ENCODE measurements around the gene NCDN. TPM values are rescaled to one million over a fixed set of nuclear protein-coding genes. Genes with fewer than 3 reads are reported as not detected.

Gene NCDN
- total and polyA plus RNA-seq, 2 of the 8 experiments (the other 6 are each of a cell fraction or from before 2014, with no cell fraction given), result 26.2 to 35.4 TPM

DNA sequence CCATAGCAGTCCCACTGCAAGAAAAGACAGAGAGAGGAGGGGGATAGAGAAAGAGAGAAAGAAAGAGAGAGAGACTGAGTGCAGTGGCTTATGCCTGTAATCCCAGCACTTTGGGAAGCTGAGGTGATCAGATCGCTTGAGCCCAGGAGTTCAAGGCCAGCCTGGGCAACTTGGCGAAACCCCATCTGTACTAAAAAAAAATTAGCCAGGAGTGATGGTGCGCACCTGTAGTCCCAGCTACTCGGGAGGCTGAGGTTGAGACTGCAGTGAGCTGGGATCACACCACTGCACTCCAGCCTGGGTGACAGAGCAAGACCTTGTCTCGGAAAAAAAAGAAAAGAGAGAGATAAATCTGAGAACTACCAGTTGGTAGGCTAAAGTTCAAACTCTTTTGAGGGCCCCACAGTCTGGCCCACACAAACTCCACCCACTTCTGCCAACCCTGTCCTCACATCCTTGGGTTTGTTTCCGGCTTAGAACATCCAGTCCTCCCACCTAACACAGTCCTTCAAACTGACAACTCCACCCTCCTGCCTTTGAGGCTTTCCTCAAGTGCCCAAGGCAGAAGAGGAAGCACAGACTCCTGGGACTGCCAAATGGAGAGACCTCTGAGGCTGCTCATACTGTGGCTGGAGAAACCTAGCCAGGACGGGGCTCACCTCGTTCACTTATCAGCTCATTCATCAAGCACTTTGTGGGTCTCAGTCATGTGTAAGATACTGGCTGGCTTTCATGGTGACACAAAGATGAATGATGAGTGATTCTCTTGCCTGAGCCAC is 35.6 kb downstream of the NCDN start:
- peaks cover 0 to 5% (median 2%) of the 10 kb centered on the region in 4 experiments; a peak in 2 of 7 replicates for H3K4me1 ChIP-seq (replicated peaks in 1 of 4; ENCODE audit: control insufficient read depth in 3 of 4, insufficient read depth in 4 of 4, low read length in 3 of 4)
- FAIRE-seq (no peak), DNase-seq (ENCODE audit: low read depth in 1 of 2, low spot score in 2 of 2) (no peak)
- POLR2A ChIA-PET (ENCODE audit: partially characterized antibody), result interaction anchor here (0.7 to 1.8 kb wide), 5 partner anchors 9 to 410 kb away, joined by 3 to 11 read pairs (median 4); no protein-coding TSS in a partner anchor
- H4K8ac ChIP-seq (ENCODE audit: extremely low read depth, insufficient read depth, low read length), result no peak overlapping the region
- H2BK20ac ChIP-seq (ENCODE audit: low read length), result no peak overlapping the region
- no peaks in the 10 kb centered on the region; the same call in 1 of the 2 replicates for H3K23me2 ChIP-seq (ENCODE audit: low read depth, low read length)
- H3K79me1 ChIP-seq (ENCODE audit: low read depth, low read length), result 0 out of 2 replicates have a peak, but pooled peaks cover 2% of the 10 kb centered on the region
- H2BK15ac ChIP-seq (ENCODE audit: low read length), result no peak overlapping the region
- H2AFZ ChIP-seq (ENCODE audit: low read length), result no peak overlapping the region
- no peaks in the 10 kb centered on the region for H3K79me2 ChIP-seq (ENCODE audit: control insufficient read depth in 1 of 2, insufficient read depth in 2 of 2, low read length in 2 of 2)
- no peaks in the 10 kb centered on the region for H3K27me3 ChIP-seq (replicated peaks in 1 of 4; ENCODE audit: control insufficient read depth in 3 of 4, extremely low read depth in 1 of 4, insufficient read depth in 3 of 4, low read length in 3 of 4)
- CTCF ChIA-PET (ENCODE audit: partially characterized antibody), result interaction anchor here (1.1 to 1.8 kb wide), 5 partner anchors 13 to 134 kb away, joined by 3 to 8 read pairs (median 5); no protein-coding TSS in a partner anchor
- no peak overlapping the region for H4K5ac ChIP-seq (ENCODE audit: insufficient read length, low read depth, low read length)
- H4K91ac ChIP-seq (replicated peaks; ENCODE audit: insufficient read length, low read length), result no peak overlapping the region
- H2AK5ac ChIP-seq (ENCODE audit: low read depth, low read length), result no peak overlapping the region
- H2BK5ac ChIP-seq (ENCODE audit: low read depth, low read length), result no peak overlapping the region
- H3K14ac ChIP-seq (ENCODE audit: insufficient read length), result no peak overlapping the region
- H3K18ac ChIP-seq (ENCODE audit: extremely low read depth, low read length), result no peak overlapping the region
- H3K9ac ChIP-seq (replicated peaks in 1 of 4; ENCODE audit: extremely low read depth in 1 of 4, low read depth in 3 of 4, low read length in 3 of 4), result no peak overlapping the region
- H3K4me3 ChIP-seq (ENCODE audit: extremely low read depth in 1 of 4, insufficient read depth in 2 of 4, low read depth in 3 of 4, low read length in 4 of 4), result no peak overlapping the region
- H3K9me3 ChIP-seq (ENCODE audit: insufficient read depth in 2 of 2, low read depth in 1 of 2, low read length in 1 of 2), result no peaks in the 10 kb centered on the region
- H3K36me3 ChIP-seq (ENCODE audit: control insufficient read depth in 2 of 4, insufficient read depth in 4 of 4, low read length in 3 of 4), result peaks cover 0 to 3% (median 0%) of the 10 kb centered on the region in 4 experiments; a peak in 1 of 8 replicates
- H3K23ac ChIP-seq (ENCODE audit: insufficient read length), result no peak overlapping the region
- TF ChIP-seq SUZ12 (IDR thresholded peaks at IDR 0.05; ENCODE audit: low read length), result no peak
- no peak for TF ChIP-seq CHD1 (IDR thresholded peaks at IDR 0.05; ENCODE audit: low read depth, low read length)
- no peak for TF ChIP-seq SIRT6 (IDR thresholded peaks at IDR 0.05; ENCODE audit: low read length)
- no peak for TF ChIP-seq GTF2F1 (IDR thresholded peaks at IDR 0.05; ENCODE audit: borderline replicate concordance, low read depth, low read length)
- TF ChIP-seq TEAD4 (IDR thresholded peaks at IDR 0.05; ENCODE audit: low read depth, low read length), result no peak
- no peak for TF ChIP-seq EZH2 (IDR thresholded peaks at IDR 0.05; ENCODE audit: low read depth, low read length, severe bottlenecking)
- no peak overlapping the region for H3K56ac ChIP-seq (replicated peaks; ENCODE audit: insufficient read length, low read depth, low read length)
- no peak overlapping the region for H2BK12ac ChIP-seq (ENCODE audit: low read depth, low read length)
- no peak overlapping the region for H3K27ac ChIP-seq (ENCODE audit: low read depth, low read length)
- H3K4ac ChIP-seq (replicated peaks; ENCODE audit: insufficient read length, low read depth, low read length), result no peak overlapping the region
- peaks cover 0 to 15% of the 10 kb centered on the region in 2 experiments for H4K20me1 ChIP-seq (replicated peaks in 1 of 2; ENCODE audit: control insufficient read depth in 1 of 2, insufficient read depth in 2 of 2, low read length in 2 of 2)
- no peak overlapping the region for H3K4me2 ChIP-seq (ENCODE audit: insufficient read depth in 1 of 2, low read depth in 2 of 2, low read length in 2 of 2)
- 87% methylated on average over 8 of the region's 8 CpGs; no CpG with 5 or more reads in 1 of the 2 experiments for WGBS, 2 experiments (ENCODE audit: extremely low coverage in 1 of 2, insufficient coverage in 1 of 2, insufficient read length in 1 of 2, insufficient replicate concordance in 2 of 2, low coverage in 1 of 2, low lambda C conversion rate in 2 of 2, missing lambda C conversion rate in 1 of 2)
- H2BK120ac ChIP-seq (replicated peaks; ENCODE audit: low read depth, low read length), result no peak overlapping the region

All from H1 (cell line).